A549 (cell line): ENCODE data around the gene OXA1L.

ENCODE experiments used
- CTCF ChIP-seq: fragments of >200 bp; sonication (Bioruptor Twin); formaldehyde crosslinking; IDR thresholded peaks from 3 replicates; pipeline ENCODE4 v1.5.1; 2016
- EP300 ChIP-seq, 2 experiments: fragments of >200 bp; sonication (Bioruptor Twin); formaldehyde crosslinking; IDR thresholded peaks; 2 replicates in 1 of 2; 3 replicates in 1 of 2; pipeline ENCODE4 v1.6.1; 2016 to 2017
- ESRRA ChIP-seq: fragments of 150-350 bp; IDR thresholded peaks from 2 replicates; pipeline ENCODE4 v1.6.1; 2014; ENCODE audit warnings: mild to moderate bottlenecking, low read length, borderline replicate concordance
- FOSL2 ChIP-seq, 2 experiments: fragments of 450-650 bp in 1 of 2; fragments of >200 bp in 1 of 2; sonication (Bioruptor Twin) in 1 of 2; formaldehyde crosslinking; IDR thresholded peaks; 2 replicates each; pipeline versions ENCODE4 v1.5.0 to v1.6.1; 2016 to 2020; ENCODE audit warnings: mild to moderate bottlenecking in 1 of 2, moderate library complexity in 1 of 2
- MAFK ChIP-seq: fragments of 450-650 bp; IDR thresholded peaks from 2 replicates; pipeline ENCODE4 v1.6.1; 2014; ENCODE audit not compliant: partially characterized antibody
- NFE2L2 ChIP-seq: fragments of 150-350 bp; conservative IDR thresholded peaks from 2 replicates; pipeline ENCODE4 v1.6.1; 2014; ENCODE audit warnings: low read length
- POLR2A ChIP-seq: IDR thresholded peaks from 2 replicates; pipeline ENCODE4 v1.6.1; 2012; ENCODE audit warnings: mild to moderate bottlenecking, low read length
- POLR2AphosphoS2 ChIP-seq: conservative IDR thresholded peaks from 2 replicates; pipeline ENCODE4 v1.6.1; 2012; ENCODE audit warnings: low read length, improper control_type of control experiment, inconsistent platforms
- SMC3 ChIP-seq: fragments of >200 bp; sonication (Bioruptor Twin); formaldehyde crosslinking; IDR thresholded peaks from 3 replicates; pipeline ENCODE4 v1.6.1; 2018; ENCODE audit warnings: inconsistent platforms
- TP53 ChIP-seq: fragments of 250-450 bp; sonication (Bioruptor Pico); IDR thresholded peaks from 2 replicates; pipeline ENCODE4 v1.5.0; 2021; ENCODE audit warnings: mild to moderate bottlenecking, moderate library complexity

GRCh38 chr14:22793976-22794375 is 27.5 kb downstream of the OXA1L start:
- TF ChIP-seq EP300 (IDR thresholded peaks at IDR 0.05) (no peak), POLR2AphosphoS2 (no peak), POLR2A (no peak), FOSL2 (IDR thresholded peaks at IDR 0.05) (no peak), FOSL2 (CRISPR knock-in tag; IDR thresholded peaks at IDR 0.05) (no peak), MAFK (no peak), CTCF (no peak), NFE2L2 (no peak), SMC3 (no peak), ESRRA (no peak), TP53 (CRISPR knock-in tag) (no peak)
